GM21737 (cell line): ENCODE data around the gene GPR39.

Experiments
- ATAC-seq: cut with Tn5 transposase; IDR thresholded peaks from one replicate; pipeline ENCODE4 v1.9.1; 2021; ENCODE audit warnings: mild to moderate bottlenecking, moderate library complexity; ENCODE audit not compliant: unreplicated experiment

GPR39 gene

DNA sequence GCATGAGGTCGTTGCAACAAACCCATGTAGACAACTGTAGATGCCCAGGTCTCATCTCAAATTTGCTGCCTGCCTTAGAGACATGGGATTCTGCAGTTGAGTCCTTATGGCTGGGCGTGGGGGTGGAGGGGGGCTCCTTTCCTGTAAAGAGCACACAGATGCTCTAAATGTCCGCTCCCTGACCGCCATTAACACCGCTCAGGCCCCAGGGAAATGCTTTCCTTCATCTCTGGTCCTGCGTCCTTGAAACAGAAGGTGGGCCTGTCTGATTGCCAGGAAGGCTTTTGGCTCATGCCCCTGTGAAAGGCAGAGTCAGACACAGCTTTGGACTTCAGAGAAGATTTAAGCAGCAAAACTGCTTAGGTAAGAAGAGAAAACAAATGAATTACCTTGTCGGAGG, 25.7 kb downstream of the GPR39 start:
- ATAC-seq = no peak

DNA sequence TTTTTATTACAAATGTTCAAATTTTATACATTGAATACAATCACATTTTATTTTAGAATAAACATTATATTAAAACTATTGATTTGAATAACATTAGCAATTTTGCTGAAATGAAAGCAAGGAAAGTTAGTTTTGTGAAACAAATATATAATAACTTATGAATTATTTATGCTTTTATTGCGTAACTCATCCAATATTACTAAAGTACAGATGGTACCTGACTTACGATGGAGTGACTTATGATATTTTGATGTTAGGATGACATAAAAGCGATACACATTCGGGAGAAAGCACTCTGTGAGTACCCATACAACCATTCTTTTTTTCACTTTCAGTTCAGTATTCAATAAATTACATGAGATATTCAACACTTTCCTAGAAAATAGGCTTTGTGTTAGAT, 26.5 kb downstream of the GPR39 start:
- no peak for ATAC-seq

DNA sequence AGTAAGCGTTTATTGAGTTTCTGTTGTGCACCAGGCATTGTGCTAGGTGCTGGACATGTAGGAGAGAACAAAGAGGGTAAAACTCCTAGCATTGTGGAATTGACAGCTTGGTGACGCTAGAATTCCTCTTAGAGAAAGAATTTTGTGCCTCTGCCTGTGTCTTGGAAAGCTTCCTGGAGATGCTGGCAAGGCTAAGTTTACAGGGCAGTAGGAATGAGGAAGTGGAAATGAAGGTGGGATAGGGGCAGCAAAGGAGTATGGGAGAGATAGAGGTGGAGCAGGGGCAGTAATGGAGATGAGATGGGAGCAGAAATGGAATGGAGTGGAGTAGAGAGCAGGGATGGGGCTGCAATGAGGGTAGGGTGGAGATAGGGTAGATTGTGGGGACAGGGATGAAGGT, 29.8 kb downstream of the GPR39 start:
- no peak for ATAC-seq

DNA sequence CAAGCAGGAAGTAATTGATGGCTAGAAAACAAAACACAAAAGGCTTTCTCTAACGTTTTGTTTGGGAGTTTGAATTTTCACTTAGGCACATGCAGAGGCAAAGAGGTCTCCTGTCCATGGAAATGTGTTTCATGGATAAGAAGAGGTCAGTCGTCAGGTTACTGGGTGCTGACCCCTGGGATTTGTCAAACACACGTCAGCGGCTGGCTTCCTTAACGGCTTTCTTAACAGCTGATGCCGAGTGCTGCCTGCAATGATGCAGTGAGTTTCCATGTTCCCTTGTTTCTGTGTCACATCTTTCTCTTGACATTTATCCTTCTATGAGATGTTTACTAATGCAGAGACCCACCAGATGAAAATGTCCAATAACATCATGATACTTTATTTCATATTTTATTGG, 31.7 kb downstream of the GPR39 start:
- no peak for ATAC-seq

DNA sequence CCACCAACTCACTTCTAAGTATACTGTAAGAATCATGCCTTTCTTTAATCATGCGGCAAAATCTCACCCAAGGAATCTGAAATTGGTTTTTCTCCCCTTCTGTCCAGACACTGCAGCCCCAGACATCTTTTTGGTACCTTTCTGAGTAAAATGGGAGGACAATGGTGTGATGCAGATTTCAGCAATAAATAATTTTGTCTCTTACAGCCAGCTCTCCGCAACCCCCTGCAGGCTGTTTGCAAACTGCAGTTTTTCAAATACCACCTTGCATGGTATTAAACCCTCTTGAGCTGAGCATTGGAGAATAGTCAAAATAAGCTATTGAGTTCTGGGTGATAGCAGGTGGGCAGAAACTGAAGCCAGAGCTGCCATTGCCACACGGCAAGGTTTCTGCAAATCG, 32.2 kb downstream of the GPR39 start:
- no peak for ATAC-seq

DNA sequence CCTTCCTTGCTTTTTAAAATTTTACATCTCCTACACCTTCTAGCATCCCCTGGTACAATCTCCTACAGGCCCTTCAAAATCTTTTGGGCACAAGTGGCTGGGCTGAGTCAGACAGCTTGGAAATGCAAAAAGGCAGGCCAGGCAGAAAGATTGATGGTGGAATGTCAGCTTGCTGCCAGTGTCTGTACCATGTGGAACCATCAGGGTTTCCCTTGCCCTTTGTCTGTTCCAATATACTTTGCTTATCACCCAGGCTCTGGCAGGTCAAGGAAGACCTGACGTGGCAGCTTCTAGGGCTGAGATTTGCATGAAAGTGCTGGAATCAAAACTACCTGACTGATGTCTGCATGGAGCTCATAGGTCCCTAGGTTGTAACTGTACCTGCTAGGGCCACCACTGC, 33.3 kb downstream of the GPR39 start:
- ATAC-seq = no peak

DNA sequence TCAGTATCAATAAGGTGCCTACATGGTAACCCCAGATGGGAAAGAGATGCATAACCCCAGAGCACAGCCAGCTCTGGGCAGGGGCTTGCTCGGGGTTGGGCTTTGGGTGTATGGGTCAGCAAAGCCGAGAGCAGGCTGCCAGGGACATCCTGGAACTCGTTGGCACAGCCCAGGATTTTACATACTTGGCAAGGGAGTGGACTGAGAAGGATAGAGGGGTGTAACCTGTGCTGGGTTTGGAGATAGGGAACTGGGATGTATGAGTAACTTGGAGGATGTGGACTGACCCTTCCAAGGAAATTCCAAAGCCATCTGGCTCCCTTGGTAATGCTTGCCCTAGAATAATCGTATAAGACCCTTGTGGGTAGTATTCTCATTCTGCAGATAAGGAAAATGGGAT, 44.2 kb downstream of the GPR39 start:
- no peak for ATAC-seq

DNA sequence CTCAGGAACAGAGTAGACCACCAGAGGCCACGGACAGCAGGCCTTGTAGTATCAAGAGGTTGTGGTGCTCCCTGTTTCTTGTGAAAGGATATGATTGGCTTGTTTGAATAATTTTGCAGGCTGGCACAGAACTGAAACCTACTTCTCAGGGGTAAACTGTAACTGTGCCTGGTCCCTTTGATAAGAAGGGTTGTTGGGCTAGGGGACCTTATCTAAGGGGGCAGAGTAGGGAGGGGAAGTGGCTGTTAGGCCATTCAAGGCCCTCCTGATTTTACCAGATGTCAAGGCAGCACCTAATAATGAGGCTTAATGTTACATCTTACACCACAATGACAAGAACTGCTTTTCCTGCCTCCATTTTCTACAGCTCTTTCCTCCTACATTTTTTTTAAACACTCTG, 45.6 kb downstream of the GPR39 start:
- ATAC-seq = no peak

DNA sequence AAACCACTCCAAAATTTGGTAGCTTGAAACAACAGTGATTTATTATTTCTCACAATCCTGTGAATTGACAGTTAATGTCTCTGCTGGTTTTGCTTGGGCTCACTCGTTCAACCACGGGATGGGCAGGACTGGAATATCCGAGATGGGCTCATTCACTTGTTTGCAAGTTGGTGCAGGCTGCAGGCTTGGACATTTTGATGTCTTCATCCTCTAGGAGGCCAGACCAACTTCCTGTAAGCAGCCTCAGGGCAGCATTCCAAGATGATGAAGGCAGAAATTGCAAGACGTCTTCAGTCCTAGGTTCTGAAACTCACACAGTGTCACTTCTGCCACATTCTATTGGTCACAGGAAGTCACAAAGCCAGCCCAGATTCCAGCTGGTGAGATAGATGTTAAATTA, 47.1 kb downstream of the GPR39 start:
- no peak for ATAC-seq

DNA sequence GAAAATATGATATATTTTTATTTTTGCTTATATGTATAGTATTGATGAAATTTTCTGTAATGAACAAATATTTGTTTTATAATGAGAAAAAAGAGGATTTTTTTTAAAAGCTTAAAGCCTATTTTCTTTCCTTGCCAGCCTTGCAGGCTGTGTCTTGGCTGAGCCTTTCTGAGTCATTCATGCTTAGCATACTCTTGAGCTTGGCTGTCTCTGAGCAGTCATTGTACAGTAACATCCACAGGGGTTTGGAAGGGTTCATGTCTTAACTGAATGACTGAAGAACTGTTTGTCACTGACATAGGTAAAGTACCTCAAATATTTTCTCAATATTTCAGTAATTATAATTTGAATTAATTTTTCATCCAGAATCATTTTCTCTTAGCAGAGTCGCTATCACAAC, 49.3 kb downstream of the GPR39 start:
- ATAC-seq = no peak

DNA sequence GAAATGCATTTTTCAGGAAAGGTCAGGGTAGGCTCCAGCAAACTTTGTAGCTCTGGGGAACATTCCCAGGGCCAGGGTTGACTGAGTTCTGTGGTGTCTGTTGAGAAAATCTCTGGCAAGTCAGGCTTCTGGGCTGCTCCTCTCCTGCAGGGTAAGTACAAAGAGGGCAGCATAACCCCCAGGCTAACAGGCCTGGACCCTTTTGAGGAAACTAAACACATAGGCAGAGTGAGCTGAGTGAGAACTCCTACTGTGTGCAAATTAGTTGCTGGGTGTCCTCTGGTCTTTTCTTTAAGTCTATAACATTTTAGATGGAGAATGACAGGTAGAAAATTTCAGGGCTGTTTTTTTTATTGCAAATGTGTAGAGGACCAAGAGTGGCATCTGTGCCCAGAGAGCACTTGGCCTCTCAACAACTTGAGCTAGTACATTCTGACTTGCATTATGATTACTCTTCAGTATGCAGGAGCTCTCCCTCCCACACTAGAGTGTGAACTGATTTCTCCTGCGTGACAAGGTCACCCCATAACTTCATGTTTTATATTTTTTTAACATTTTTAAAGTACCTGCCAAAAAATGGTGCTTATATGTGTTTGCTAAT, 49.9 kb downstream of the GPR39 start:
- no peak for ATAC-seq

DNA sequence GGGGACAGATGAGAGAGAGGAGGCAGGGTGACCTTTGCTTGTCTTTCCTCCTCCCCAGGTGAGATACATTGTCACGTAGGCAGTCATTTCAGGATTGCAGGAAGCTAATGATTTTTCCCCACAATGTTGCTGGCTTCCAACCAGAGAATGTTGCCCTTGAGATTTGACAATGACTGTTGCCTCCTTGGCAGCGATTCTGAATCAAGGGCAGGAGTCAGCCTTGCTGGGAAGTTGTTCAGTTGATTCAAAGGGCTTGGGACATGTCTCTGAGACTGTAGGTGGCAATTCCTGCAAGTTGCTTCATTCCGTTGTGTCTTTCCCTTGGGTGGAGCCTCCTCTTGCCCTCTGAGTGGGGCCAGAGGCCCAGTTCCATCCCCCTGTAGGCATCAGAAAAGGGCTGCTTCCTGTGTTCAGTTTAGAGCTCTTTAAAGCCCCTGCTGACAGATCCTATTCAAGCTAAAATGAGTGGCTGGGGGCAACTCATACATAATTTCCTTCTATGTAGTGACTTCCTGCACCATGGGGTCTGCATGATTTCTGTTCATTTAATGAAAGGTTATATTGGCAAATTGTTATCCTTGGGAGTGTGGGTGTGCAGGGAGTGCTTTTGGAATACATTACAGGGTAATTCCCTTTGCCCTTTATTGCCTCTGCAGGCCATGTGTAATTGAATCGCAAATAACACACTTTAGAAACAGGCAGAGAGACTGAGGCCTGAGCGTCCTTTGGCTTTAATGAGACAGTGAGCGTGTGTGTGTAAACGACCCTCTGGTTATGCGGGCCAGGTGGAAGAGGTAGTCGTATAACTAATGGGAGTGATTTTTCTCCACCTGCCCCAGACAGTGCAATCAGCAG, 52.4 kb downstream of the GPR39 start:
- no peak for ATAC-seq

DNA sequence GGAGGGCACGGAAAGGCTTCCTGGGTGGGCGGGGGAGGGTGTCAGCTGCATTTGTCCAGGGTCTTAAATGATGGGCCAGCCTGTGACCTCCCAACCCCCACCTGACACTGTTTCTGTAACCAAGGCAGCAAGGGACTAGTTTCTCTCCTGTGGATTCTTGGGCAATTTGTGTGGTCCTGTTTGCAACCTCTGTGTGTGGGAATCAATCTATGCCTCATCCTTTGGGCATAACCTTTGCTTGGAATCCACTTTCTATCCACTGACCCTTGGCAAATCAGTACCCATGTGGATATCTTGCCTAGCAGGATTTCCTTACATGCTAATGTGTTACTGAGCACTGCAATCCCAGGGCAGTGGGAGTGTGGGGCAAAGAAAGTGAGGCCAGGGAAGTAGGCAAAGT, 54.1 kb downstream of the GPR39 start:
- no peak for ATAC-seq

DNA sequence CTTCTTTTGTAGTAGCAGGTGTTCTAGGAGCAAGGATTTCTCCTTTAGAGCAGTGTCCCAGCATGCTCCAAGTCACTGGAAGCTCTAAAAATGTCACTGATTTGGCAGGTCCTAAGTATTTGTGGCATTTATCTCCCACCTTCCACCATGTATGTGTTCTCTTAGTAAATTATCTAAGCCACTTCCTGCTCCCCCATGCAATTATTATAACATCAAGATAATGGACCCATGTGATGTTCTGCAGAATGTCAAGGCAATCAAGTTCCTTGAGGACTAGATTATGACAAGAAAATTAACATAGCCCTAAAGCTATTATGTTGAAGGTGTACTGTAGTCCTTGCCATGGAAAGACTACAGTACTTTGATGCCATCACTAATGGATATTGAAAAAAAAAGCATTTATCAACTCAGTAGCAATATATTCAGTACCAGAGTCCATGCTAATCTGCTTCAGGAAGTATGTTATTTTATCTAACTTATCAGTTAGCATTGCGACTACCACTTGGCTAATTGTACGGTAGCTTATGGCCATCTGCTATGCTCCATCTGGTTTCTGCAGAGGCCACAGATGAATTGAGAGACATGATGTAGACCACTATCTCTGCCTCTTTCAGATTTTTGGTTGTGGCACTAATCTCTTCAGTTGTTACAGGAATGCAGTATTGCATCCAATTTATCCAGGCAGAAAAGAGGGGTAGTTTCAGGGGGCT, 56.7 kb downstream of the GPR39 start:
- no peak for ATAC-seq

DNA sequence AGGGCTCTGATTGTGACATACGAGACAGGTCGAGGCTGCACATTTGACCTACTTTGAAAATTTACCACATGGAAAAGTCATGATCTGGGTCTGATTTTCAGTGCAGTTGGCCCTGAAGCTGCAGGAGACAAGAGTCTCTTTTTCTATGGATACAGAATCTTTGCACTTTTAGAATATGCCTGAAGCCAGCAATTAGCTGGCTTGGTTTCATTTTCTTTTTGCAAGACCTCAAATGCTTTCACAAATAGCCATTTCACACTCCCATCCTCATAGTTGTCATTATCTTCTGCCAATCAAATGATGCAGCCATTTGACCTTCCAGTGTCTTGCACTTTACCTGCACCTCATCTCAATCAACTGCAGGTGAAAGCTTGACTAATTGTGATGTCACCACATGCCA, 59.0 kb downstream of the GPR39 start:
- ATAC-seq = no peak

DNA sequence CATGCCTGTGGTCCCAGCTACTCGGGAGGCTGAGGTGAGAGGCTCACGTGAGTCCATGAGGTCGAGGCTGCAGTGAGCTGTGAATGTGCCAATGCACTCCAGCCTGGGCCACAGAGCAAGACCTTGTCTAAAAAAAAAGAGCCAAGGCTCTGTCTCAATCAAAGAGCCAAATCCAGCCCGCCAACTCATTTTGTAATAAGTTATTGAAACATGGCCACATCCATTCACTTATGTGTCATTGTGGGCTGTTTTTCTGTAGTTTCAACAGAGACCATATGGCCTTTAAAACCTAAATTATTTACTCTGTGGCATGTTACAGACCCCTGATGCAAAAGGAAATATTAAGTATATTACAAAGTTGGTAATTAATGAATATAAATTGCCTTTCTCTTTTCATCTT, 60.8 kb downstream of the GPR39 start:
- ATAC-seq = no peak

DNA sequence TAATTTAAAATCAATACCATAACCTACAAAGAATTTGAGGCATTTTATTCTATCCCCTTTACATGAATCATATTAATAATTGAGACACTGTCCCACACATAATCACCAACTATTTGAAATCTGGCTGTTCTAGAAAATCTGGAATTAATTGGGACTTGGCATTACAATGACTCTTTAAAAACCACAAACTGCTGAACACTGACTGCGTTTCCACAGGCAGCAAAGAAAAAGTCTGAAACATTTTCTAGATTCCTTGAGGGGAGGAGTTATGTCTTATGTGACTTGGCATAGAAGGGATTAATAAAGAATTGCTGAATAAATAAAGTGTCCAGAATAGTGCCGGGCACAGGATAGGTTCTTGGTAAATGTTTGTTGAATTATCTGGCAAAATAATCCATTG, 61.4 kb downstream of the GPR39 start:
- ATAC-seq = no peak

DNA sequence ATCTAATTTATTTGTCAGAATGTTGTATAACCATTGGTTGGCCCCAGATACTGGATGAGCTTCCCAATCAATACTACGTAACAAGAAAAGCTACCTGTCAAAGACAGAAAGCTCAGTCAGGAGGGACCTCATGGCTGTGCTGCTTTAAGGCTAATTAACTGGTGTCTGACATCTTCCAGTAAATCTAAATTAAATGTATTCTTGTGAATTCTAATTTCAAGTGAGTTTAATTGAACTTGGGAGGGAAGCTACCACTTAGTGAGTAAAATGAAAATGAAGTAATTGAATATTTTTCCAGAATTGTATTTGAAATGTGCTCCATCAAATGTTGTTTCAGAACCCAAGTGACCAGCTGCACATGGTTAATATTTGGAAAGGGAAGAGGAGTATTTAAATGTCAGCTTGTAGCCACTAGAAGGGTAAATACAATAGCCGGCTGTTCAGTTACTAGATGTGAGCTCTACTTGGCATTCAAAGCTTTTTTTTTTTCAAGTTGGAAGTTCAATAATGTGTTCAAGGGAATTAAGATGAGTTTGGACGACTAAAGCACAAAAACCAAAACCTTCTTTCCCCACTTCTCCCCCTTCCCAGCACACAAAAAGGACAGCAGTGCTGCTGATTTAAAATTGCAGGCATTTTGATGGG, 62.0 kb downstream of the GPR39 start:
- no peak for ATAC-seq

DNA sequence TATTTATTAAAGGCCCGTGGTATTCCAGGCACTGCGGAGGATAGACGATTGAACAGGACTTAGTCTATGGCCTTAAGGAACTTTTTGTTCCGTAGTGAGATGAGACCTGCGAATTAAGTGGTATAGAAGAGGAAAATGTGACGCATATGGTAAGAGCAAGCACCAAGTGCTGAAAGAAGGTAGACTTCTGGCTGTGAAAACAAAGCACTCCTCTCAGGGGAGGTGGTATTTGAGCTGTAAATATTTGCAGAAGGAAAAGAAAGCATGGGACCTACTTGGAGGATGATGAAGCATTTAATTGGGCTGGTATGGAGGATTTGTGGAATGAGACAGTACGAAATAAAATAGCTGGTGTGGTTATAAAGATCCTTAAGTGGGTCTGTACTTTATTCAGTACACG, 62.5 kb downstream of the GPR39 start:
- no peak for ATAC-seq

DNA sequence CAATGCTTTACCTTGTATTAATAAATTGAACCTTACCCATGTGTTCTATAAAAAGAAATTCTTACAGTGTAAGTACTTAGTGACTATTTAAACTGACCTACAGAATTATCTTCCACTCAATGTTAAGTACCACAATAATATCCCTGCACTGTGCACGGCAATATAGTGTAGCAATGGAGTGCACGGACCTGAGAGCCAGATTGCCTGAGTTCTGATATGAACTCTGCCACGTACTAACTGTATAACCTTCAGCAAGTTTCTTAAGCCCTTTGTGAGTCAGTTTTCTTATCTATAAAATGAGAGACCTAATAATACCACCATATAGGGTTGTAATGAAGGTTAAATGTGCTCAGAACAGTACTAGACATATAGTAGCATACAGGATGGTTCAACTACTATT, 66.2 kb downstream of the GPR39 start:
- no peak for ATAC-seq

DNA sequence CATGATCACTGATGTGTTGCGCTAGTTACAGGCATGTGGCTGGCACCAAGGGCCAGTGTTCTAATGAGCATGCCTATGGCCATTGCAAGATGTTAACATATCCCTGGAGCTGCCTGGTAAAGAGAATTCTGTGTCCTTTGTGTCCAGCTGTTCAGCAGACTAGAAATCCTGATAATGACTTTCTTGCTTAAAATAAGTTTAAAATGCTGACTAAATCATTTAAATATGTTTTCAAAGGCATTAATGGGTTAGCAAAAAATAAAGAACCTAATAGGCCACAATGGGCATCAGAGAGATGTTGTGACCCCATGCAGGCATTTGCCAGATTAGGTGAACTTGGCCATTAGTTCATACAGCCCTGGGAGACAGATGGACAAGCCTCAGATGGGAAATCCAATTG, 67.5 kb downstream of the GPR39 start:
- no peak for ATAC-seq

DNA sequence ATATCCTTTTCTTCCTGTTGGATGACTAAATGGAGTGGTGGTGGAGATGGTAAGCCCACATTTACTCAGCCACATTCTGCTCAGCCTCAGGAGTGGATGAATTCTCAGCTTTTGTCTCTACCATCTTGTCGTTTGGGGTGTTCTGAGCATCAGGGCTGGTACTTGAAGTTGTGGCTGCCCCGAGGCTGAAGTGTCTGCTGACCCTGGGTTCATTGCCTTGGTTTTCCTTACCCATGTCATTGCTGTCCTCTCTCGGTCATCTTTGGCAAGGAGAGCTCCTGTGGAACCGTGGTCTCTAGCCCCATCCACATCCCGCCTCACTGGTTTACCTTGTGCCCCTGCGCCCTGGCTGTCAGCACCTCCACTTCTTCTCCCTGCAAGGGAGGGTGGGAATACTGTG, 71.9 kb downstream of the GPR39 start:
- ATAC-seq = no peak
